Chondrocyte (in vitro differentiated cells): ENCODE results near the gene SEC14L2. TPM values are rescaled to one million over a fixed set of nuclear protein-coding genes. Genes with fewer than 3 reads are reported as not detected.
A peak's percentile ranks its signal among the peaks of the same experiment; 100 is the strongest.

ENCODE experiments used
- DNase-seq: peaks from one replicate; pipeline ENCODE4 v3.0.0; 2021; ENCODE audit warnings: mixed read lengths, low spot score
- H3K27ac Mint-ChIP-seq: one replicate; pipeline ENCODE4 v1.8.0; 2021; ENCODE audit warnings: mild to moderate bottlenecking, moderate library complexity, mixed read lengths; ENCODE audit not compliant: unreplicated experiment
- H3K27me3 Mint-ChIP-seq: 2 replicates; pipeline ENCODE4 v1.8.0; 2021; ENCODE audit warnings: low read depth, mixed read lengths
- H3K36me3 Mint-ChIP-seq: 2 replicates; pipeline ENCODE4 v1.8.0; 2021; ENCODE audit warnings: low read depth, mixed read lengths
- H3K4me1 Mint-ChIP-seq: 2 replicates; pipeline ENCODE4 v1.8.0; 2021; ENCODE audit warnings: low read depth, mild to moderate bottlenecking, mixed read lengths
- H3K4me3 Mint-ChIP-seq: one replicate; pipeline ENCODE4 v1.8.0; 2021; ENCODE audit warnings: mild to moderate bottlenecking, moderate library complexity, mixed read lengths; ENCODE audit not compliant: unreplicated experiment
- H3K9me3 Mint-ChIP-seq: 2 replicates; pipeline ENCODE4 v1.8.0; 2021; ENCODE audit warnings: low read depth, mixed read lengths
- total RNA-seq: library from RNA; stranded (reverse); gene quantifications from 3 replicates; pipeline ENCODE4 v1.2.1, GENCODE V29; 2021
- TF ChIP-seq, protein P1 (sequence below): fragments of 200-600 bp; sonication (generic); IDR thresholded peaks from 2 replicates; pipeline ENCODE4 v1.5.0; 2021; ENCODE audit warnings: antibody characterized with exemption, mild to moderate bottlenecking, moderate library complexity

SEC14L2 gene
- total RNA-seq, 1 donor from 2014 or later: 15.5 TPM

DNA sequence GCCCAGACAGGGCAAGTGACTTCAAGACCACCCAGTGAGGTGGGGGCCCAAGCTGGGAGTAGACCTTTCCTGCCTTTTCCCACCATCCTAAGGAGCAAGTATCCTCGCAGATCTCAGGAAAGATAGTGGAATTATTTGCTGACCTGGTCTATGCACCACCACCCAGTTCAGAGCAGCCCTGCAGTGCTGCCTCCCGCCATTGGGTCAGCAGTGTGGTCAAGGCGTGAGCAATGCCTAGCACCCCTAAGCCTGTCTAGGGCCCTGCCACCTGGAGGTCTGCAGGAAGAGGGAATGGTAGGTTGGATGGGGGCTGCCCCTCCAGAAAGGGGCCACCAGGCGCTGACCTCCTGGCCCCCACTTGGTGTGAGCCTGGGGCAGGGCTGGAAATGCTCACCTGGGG, 35.3 kb downstream of the SEC14L2 start:
- DNase-seq: peak; percentile 64
- Mint-ChIP-seq H3K36me3 (peaks cover 1% of the 10 kb centered on the region), H3K4me3 (no peak overlapping the region), H3K4me1 (peaks cover 3% of the 10 kb centered on the region), H3K9me3 (no peaks in the 10 kb centered on the region), H3K27me3 (no peaks in the 10 kb centered on the region), H3K27ac (no peak overlapping the region)
- TF ChIP-seq, protein P1, sequence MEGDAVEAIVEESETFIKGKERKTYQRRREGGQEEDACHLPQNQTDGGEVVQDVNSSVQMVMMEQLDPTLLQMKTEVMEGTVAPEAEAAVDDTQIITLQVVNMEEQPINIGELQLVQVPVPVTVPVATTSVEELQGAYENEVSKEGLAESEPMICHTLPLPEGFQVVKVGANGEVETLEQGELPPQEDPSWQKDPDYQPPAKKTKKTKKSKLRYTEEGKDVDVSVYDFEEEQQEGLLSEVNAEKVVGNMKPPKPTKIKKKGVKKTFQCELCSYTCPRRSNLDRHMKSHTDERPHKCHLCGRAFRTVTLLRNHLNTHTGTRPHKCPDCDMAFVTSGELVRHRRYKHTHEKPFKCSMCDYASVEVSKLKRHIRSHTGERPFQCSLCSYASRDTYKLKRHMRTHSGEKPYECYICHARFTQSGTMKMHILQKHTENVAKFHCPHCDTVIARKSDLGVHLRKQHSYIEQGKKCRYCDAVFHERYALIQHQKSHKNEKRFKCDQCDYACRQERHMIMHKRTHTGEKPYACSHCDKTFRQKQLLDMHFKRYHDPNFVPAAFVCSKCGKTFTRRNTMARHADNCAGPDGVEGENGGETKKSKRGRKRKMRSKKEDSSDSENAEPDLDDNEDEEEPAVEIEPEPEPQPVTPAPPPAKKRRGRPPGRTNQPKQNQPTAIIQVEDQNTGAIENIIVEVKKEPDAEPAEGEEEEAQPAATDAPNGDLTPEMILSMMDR: no peak

- DNase-seq: no peak
- Mint-ChIP-seq H3K36me3 (peaks cover 1% of the 10 kb centered on the region), H3K4me3 (no peak overlapping the region), H3K27me3 (no peaks in the 10 kb centered on the region), H3K4me1 (no peaks in the 10 kb centered on the region), H3K9me3 (no peaks in the 10 kb centered on the region), H3K27ac (no peak overlapping the region)
- TF ChIP-seq, protein P1: no peak
Observed at GRCh38 chr22:30432520-30432919, 35.7 kb downstream of the SEC14L2 start.

- Mint-ChIP-seq H3K4me1 (no peaks in the 10 kb centered on the region), H3K27me3 (no peaks in the 10 kb centered on the region), H3K36me3 (peaks cover 1% of the 10 kb centered on the region), H3K4me3 (no peak overlapping the region), H3K9me3 (no peaks in the 10 kb centered on the region), H3K27ac (no peak overlapping the region)
- no peak for DNase-seq
- TF ChIP-seq, protein P1: no peak
Observed at GRCh38 chr22:30433227-30433626, 36.4 kb downstream of the SEC14L2 start.

GRCh38 chr22:30433773-30434172, 37.0 kb downstream of the SEC14L2 start:
- no peaks in the 10 kb centered on the region for H3K27me3 Mint-ChIP-seq
- TF ChIP-seq, protein P1: no peak
- H3K4me1 Mint-ChIP-seq: no peaks in the 10 kb centered on the region
- DNase-seq: no peak
- no peak overlapping the region for H3K27ac Mint-ChIP-seq
- H3K36me3 Mint-ChIP-seq: peaks cover 1% of the 10 kb centered on the region
- H3K4me3 Mint-ChIP-seq: no peak overlapping the region
- no peaks in the 10 kb centered on the region for H3K9me3 Mint-ChIP-seq

DNA sequence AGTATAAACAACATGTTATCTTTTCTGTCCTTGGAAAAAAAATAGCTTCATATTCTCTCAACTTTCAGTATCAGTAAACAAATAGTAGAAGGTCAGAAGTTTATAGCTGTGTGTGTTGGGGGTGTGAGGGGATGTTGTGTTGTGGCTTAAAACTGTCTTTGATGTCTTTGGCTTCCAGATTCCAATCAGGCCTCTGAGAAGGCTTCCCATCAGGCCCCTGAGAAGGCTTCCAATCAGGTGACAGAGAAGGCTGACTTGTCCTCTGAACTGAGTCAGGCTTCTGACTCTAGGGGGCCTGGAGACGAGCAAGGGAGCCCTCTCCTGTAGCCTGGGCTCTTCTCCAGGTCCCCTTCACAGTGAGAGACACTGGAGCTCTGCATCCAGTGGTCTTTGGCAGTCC, 38.0 kb downstream of the SEC14L2 start:
- no peaks in the 10 kb centered on the region for H3K27me3 Mint-ChIP-seq
- H3K27ac Mint-ChIP-seq: no peak overlapping the region
- H3K36me3 Mint-ChIP-seq: peaks cover 1% of the 10 kb centered on the region
- H3K9me3 Mint-ChIP-seq: no peaks in the 10 kb centered on the region
- no peaks in the 10 kb centered on the region for H3K4me1 Mint-ChIP-seq
- no peak overlapping the region for H3K4me3 Mint-ChIP-seq
- peak; percentile 32 for DNase-seq
- TF ChIP-seq, protein P1: no peak
